Panc1 (cell line): ENCODE measurements around the gene U2AF1L4.

Source experiments
- CTCF ChIP-seq: fragments of 450-650 bp; IDR thresholded peaks from 2 replicates; pipeline ENCODE4 v1.5.1; 2017; ENCODE audit warnings: mild to moderate bottlenecking
- POLR2AphosphoS5 ChIP-seq: IDR thresholded peaks from 2 replicates; pipeline ENCODE4 v1.6.1; 2012; ENCODE audit warnings: mild to moderate bottlenecking, low read depth, low read length, moderate library complexity
- REST ChIP-seq, 2 experiments: IDR thresholded peaks; 2 replicates each; pipeline ENCODE4 v1.6.1; 2011 to 2012; ENCODE audit warnings: low read depth in 2 of 2, control low read depth in 1 of 2, low read length in 1 of 2, mild to moderate bottlenecking in 1 of 2, moderate library complexity in 1 of 2; ENCODE audit not compliant: insufficient read depth in 1 of 2

GRCh38 chr19:35775046-35775297, 29.8 kb upstream of the U2AF1L4 start:
- TF ChIP-seq CTCF, result no peak
- TF ChIP-seq REST (IDR thresholded peaks at IDR 0.05; ENCODE audit: insufficient read depth in 1 of 2, low read depth in 2 of 2, low read length in 1 of 2), result no peak
- TF ChIP-seq POLR2AphosphoS5, result no peak
